ENCODE measurements around the gene TMC3.

Gene TMC3

DNA sequence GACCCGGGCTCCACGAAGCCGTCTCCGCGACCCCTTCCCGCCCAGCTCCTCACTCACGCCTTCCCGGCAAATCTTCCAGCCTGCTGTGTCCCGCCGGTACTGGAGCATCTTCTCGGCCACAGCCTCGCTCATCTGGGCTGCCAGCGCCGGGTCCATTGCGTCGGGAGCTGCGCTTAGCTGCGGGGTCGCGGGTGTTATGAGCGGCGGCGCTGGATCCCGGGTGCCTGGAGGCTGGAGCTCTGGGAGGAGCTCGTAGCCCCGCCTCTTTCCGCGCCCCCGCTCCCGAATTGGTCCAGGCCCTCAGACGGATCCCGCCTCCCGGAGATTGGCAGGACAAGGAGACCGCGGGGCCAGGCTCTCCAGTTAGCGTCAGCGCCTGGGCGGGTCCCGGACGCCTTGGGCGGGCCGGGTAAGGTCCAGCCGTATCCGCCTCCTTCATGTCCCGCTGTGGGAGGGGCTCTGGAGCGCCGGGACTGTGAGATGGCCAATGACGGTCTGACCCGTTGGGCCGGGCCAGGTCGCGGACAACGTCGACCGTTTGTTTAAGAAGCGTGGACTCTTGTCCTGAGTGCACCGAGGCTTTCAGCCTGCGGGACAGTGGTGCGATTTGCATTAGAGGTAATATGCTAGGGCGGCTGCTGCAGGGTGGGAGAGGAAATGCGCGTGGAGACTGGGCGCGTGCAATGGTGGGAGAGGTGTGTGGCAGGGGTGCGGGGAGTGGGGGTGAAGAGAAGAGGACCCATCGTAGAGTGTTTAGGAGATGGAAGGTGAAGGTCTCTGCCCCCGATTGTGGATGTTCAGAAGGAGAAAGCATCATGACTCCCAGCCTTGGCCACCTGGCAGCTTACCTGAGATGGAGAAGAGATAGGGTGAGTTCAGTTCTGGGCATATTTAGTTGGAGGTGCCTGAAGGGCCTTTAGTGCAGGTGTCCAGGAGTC, 49.8 kb downstream of the TMC3 start, which contains the start of gene STARD5:
Gene STARD5, minus strand, starts transcription at position 198 of the 938 bp plus-strand sequence. Its CDS starts 42 bp downstream, at position 156.
- FAIRE-seq: peak; percentile 42
- DNase-seq (ENCODE audit: low spot score): peak; percentile 99

GRCh38 chr15:81323559-81323943, 50.5 kb downstream of the TMC3 start:
- FAIRE-seq: no peak

GRCh38 chr15:81322676-81323253, 51.2 kb downstream of the TMC3 start:
- FAIRE-seq (no peak), DNase-seq (ENCODE audit: low spot score) (no peak)

More at GRCh38 chr15:81323559-81323943, 50.5 kb downstream of the TMC3 start:
- DNase-seq (ENCODE audit: low spot score): no peak

- FAIRE-seq (no peak), DNase-seq (ENCODE audit: low spot score) (no peak)
These were observed 52.3 kb downstream of the TMC3 start for GRCh38 chr15:81321667-81322066.

DNA sequence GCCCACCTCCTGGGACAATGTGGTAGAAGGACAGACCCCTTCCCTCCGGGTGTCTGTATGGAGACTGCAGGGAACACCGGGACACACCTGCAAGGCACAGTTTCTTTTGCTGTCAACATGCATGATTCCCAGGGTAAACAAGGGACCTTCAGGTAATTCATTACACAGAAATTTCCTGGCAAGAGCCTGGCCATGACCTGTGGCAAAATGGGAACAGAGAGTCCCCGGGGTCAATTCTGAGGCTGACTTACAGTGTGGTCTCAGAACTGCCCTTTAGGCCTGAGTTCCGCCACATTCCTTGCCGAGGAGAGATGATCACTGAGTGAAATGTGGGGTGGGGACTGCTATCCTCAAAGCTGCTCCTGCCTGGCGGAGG, 56.4 kb downstream of the TMC3 start:
- no peak for FAIRE-seq
- no peak for DNase-seq (ENCODE audit: low spot score)

DNA sequence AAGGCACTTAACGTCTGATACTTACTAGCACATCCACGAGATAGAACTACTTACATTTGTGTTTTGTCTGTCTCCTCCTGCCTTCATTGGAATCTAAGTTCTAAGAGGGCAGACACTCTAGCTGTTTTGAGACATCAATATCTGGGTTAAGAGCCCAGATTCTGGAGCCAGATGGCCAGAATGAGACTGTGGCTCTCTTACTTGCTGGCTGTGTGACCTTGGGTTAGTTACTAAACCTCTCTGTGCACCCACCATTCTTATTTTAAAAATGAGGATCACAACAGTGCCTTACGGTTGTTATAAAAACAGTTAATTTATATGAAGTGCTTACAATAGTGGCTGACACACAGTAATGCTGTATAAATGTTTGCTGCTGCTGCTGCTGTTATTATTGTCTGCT, 57.7 kb downstream of the TMC3 start:
- FAIRE-seq: no peak
- DNase-seq (ENCODE audit: low spot score): no peak

DNA sequence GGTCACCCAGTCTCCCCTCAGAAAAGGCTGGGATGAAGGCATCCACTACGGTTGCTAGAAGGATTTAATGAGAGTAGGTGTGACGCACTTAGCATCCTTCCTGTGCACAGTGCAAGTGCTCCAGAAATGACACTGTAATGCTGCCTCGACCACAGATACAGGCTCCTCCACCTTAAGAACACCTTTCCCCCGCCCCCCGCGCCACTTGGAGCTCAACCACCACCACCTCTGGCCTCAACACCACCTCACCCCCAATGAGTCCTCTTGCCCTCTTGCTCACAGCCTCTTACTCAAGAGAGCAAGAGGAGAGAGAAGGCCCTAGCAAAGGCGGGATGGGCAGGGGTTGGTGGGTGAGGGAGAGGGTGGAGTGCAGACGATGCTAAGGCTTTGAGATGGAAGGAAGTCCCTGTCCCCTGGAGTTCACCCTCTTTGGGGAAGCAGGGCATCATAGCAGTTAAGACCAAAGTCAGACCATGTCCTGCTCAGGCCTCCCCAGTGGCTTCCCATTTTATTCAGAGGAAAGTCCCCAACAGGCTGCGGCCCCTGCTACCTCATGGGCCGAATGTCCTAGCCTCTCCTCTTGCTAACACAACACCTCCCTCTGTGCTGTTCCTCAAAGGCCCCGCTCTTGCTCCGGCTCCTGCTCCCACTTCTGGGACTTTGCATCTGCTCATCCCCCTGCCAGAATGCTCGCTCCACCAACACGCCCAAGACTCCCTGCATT, 58.4 kb downstream of the TMC3 start:
- FAIRE-seq (no peak), DNase-seq (ENCODE audit: low spot score) (no peak)

DNA sequence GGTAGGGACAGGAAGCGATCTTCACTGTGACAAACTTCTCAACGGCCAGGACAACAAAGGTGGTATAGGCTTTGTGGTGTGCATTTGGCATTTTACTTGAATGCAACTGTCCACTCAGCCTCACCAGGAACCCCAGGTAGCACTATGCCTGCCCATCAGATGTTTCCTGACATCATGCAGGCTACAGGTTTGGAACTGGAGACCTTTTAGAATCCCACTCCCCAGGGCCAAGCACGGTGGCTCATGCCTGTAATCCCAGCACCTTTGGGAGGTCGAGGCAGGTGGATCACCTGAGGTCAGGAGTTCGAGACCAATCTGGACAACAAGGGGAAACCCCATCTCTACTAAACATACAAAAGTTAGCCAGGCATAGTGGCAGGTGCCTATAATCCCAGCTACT, 59.6 kb downstream of the TMC3 start:
- FAIRE-seq: no peak
- DNase-seq (ENCODE audit: low spot score): no peak

GRCh38 chr15:81313686-81314085, 60.3 kb downstream of the TMC3 start:
- FAIRE-seq (no peak), DNase-seq (ENCODE audit: low spot score) (no peak)

DNA sequence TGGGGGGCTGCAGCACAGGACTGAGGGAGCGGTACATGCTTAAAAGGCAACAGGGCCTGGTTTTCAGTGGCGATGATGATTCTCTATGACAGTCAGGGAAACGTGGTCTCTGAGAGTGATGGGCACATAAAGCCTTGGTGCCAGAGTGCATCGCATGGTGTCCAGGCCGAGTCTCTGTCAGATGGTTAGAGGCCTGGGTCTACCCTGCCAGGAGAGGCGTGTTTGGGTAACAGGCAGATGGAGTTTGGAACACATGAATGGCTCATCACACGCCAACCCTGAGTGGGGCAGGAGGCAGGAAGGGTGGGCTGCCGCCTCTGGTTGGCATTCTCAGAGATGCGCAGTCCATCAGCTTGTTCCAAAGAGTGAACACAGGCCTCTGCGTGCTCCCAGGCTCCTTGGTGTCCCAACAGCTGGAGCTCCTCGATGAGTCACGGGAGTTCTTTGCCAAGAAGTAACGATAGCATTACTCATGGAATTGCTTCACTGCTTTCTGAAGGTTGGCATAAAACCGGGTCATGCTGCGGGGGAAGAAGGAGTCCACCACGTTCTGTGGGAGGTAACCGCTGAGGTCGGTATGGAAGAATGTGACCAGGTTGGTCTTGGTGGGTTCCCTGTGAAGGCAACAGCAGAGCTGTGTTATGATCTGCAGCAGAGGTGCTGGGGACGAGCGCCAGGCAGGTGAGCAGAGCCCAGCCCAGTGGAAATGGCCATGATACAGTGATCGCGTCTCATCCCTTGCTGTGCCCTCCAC, 61.0 kb downstream of the TMC3 start:
- peak; percentile 93 for DNase-seq (ENCODE audit: low spot score)
- peak; percentile 97 for FAIRE-seq

DNA sequence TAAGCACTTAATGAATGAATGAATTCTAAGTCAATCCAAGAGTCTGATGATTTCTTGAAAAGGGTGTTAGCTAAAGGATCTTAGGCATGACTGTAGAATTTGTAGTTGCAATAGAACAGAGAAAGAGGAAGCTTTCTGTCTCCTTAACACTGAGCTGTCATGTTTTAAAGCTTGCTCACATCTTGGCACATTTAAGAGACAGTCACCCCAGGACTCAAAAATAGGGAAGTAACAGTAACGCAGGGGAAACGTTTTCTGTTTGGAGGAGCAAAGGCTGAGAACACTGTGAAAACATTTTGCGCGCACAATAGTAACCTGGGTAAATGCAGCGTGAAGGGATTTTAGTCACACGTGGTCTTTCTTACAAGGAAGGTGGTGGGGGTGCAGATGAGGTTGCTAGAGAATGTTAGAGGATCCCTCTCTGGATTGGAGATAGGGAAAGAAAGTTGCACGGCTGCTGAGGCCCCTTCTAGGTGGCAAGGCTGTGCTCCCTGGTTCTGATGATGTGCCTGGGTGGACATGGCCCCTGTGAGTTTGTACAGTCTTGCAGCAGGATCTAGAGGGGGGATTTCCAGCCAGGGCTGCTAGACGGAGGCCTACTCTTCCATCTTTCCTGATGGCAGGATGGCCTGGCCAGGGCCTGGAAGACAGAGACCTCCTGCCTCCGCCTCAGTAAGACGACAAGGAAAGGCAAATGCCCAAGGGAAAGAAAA, 62.1 kb downstream of the TMC3 start:
- no peak for FAIRE-seq
- DNase-seq (ENCODE audit: low spot score): no peak

DNA sequence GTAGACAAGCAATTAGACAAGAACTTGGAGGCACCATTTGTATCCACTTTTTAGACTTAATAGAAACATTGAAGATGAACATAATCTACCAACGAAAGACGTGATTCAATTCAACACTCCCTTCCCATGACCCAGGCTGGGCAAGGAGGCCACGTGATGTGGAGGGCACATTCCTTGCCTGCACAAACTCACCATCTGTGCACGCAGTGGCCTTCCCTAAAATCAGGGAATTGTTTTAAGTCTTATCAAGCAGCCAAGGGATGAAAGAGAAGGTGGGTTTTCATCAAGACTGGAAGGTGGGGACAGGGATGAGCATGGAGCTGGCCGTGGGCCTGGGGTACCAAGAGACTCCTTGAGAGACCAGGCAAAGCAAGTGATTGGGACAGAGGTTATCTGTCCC, 63.5 kb downstream of the TMC3 start:
- FAIRE-seq (no peak), DNase-seq (ENCODE audit: low spot score) (no peak)

GRCh38 chr15:81309647-81310450, 64.2 kb downstream of the TMC3 start:
- DNase-seq (ENCODE audit: low spot score) (no peak), FAIRE-seq (no peak)

GRCh38 chr15:81308260-81308659, 65.8 kb downstream of the TMC3 start:
- FAIRE-seq (no peak), DNase-seq (ENCODE audit: low spot score) (no peak)

DNA sequence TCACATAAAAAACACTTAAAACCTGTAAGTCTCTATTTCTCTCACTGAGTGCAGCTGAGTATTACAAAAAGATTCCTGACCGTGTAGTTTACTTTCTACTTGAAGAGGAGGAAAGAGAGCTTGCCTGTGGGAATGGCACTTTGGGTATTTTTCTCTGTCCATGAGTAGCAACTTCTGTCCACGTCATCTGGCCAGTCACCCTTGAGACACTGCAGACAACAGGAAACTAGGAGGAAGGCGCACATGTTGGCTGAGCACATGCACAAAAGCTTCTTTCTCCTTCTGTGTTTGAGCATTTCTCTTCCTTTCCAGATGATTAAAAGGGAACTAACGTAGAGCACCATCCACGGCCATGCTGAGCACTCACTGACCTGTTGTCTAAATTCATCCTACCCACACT, 69.8 kb downstream of the TMC3 start:
- FAIRE-seq (no peak), DNase-seq (ENCODE audit: low spot score) (no peak)

DNA sequence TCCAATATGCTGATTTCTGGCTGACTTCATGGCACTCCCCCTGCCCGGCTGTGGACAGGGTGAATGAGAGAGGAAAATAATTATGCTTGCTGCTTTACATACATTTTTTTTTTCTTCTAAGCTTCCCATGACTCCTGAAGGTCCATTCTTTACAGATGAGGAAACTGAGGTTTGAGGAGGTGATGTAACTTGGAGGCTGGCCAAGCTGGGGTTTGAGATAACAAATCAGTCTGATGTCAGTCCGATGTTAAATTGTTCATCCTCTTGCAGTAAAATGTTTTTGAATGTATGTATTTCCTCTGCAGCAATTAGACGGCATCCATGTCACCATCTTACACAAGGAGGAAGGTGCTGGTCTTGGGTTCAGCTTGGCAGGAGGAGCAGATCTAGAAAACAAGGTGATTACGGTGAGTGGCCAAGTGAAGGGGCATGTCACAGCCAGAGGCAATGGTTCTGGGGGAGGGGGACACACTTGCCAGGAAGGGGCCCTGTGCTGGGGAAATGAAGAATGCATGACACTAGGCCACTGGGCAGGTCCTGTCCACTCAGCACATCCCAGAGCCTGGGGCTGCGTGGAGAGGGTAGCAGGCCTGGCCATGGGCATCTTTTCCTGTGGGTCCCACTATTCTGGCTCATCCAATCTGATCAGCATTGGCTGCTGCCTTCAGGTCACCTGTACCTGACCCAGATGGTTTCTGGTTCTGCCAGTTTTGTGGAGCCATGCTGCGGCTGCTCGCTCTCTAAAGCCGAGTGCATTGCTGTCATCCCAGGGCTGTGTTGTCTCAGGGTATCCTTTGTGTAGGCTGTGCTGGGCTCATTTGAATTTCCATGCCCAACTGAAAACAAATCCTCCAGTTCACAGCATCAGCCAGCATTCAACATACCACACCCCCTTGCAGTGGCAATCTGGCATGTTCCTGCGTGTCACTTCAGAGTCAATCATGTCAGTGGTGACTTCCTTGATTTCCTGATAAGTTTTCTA, 70.5 kb downstream of the TMC3 start:
- DNase-seq (ENCODE audit: low spot score): no peak
- no peak for FAIRE-seq

DNA sequence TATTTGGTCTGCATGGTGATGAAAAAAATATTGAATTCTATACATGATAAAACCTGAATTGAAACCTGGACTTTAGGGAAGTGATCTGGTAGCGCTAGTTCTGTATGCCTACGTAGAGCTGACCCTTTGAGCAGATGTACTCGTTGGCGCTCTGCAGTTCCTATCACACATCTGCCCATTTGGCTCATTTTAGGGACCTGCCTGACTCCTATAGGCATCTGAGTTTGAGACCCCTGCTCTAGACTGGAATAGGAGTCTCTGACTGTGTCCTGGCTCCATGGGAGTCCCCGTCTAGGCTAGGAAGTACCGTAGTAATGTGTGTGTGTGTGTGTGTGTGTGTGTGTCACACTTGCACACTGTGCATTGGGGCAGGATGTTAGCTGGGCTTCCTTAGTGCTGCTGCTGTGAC, 71.3 kb downstream of the TMC3 start:
- no peak for FAIRE-seq
- no peak for DNase-seq (ENCODE audit: low spot score)

DNA sequence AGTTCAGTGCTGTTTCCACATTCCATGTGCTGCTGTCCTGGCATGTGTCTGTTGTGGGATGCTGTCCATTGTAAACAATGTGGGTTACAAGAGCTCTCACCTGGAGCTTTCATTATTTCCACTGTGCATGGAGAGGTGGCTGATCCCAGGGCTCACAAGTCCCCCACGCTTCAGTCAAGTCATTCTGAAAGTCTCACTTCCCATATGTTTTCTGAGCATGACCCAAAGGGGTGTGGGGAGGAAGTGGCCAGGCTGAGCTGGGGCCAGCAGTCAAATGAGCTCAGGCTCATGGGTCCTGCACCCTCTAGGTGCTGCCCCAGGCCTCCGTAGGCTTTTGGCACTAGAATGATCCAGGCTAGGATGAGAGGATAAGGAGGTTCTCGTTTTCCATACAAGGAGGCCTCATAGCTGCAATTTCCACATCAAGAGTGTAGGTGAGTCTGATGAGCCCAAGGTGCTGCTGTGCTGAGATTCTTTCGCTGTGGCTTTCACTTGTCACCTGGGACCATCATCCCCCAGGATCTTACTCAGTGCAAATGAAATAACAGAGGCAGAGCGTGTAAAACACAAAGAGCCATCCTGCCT, 72.1 kb downstream of the TMC3 start:
- FAIRE-seq (no peak), DNase-seq (ENCODE audit: low spot score) (no peak)
